Left lung (tissue), 10 donors: ENCODE results near the gene KDM4D. TPM values are rescaled to one million over a fixed set of nuclear protein-coding genes. Genes with fewer than 3 reads are reported as not detected.

Source experiments
- ATAC-seq: fragments of 200-7000 bp; cut with Tn5 transposase; one replicate; pipeline ENCODE4 v1.9.1; 2020; ENCODE audit warnings: moderate library complexity
- DNase-seq, 4 donors: peaks; one replicate each; pipeline ENCODE4 v3.0.0-alpha.2; 2013 to 2020
- H3K27ac ChIP-seq, 2 donors: fragments of 200-600 bp; sonication (generic) in 1 of 2; one replicate each; pipeline versions ENCODE4 v1.5.0 to v1.8.0; 2020 to 2021
- H3K27me3 ChIP-seq, 2 donors: fragments of 200-600 bp; sonication (generic) in 1 of 2; one replicate each; pipeline versions ENCODE4 v1.5.0 to v1.8.0; 2020 to 2021
- H3K36me3 ChIP-seq, 2 donors: fragments of 200-600 bp; sonication (generic) in 1 of 2; one replicate each; pipeline versions ENCODE4 v1.5.0 to v1.8.0; 2020 to 2021
- H3K4me1 ChIP-seq, 2 donors: fragments of 200-600 bp; one replicate each; pipeline ENCODE4 v1.8.0; 2021
- H3K4me3 ChIP-seq, 2 donors: fragments of 200-600 bp; sonication (generic) in 1 of 2; one replicate each; pipeline versions ENCODE4 v1.5.0 to v1.8.0; 2020 to 2021; ENCODE audit warnings: mild to moderate bottlenecking in 1 of 2
- H3K9me3 ChIP-seq, 2 donors: fragments of 200-600 bp; sonication (generic) in 1 of 2; one replicate each; pipeline versions ENCODE4 v1.5.0 to v1.8.0; 2020 to 2021
- intact Hi-C, 2 donors: fragments of 100-400 bp; cut with DNase I; formaldehyde crosslinking; loops; one replicate each; pipeline versions ENCODE4 v1.11.2 to v1.14.2; 2022
- polyA plus RNA-seq, 6 donors: library from polyadenylated mRNA; unstranded; fragments of 120-200 nt; gene quantifications; one replicate each; pipeline ENCODE4 v1.2.1, GENCODE V29; 2013; ENCODE audit not compliant: insufficient read length in 6 of 6
- total RNA-seq, 2 donors: library from RNA; stranded (reverse); fragmentation: NEBNext Ultra II Directional; extraction: Animal tissue kit (Norgen Biotek cat#: 25700); gene quantifications; one replicate each; pipeline ENCODE4 v1.2.1, GENCODE V29; 2021
- TF ChIP-seq, protein P1 (sequence below), 2 donors: fragments of 200-600 bp; sonication (generic) in 1 of 2; IDR thresholded peaks; one replicate each; pipeline versions ENCODE4 v1.5.0 to v1.8.0; 2021; ENCODE audit warnings: antibody characterized with exemption in 2 of 2
- donor health status: DM: no; HTN: yes; CAD: no.
- donor health status: DM: no; HTN: no; CAD: no.

KDM4D gene
- total and polyA plus RNA-seq, 8 donors, result 0.35 to 2.5 (median 1.9) TPM

DNA sequence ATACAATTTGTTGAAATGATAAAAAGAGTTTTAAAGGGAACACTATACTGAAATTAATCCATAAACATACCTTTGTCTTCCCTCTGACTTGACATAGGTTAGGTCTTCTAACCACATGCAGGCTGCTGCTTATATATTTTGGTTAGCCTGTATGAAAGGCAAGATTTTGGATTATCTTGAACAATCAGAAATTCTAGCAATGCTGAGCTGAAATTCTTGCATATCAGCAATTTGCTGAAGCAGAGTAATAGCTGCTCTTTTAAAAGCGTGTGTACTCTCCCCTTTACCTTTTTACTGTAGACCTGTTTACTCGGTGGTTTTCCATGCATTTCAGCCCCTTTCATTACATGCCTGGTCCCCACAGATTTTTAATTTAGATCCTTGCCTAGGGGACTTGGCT, 34.2 kb upstream of the KDM4D start:
- Histone ChIP-seq H3K36me3 (no peaks in the 10 kb centered on the region), H3K27ac (peak overlapping the region in 1 of 2 donors; percentile 18), H3K4me1 (peaks cover 0 to 13% of the 10 kb centered on the region in 2 donors), H3K4me3 (no peak overlapping the region), H3K27me3 (no peaks in the 10 kb centered on the region), H3K9me3 (no peaks in the 10 kb centered on the region)
- intact Hi-C loops, result no loop called here
- ATAC-seq, result no peak
- TF ChIP-seq, protein P1, sequence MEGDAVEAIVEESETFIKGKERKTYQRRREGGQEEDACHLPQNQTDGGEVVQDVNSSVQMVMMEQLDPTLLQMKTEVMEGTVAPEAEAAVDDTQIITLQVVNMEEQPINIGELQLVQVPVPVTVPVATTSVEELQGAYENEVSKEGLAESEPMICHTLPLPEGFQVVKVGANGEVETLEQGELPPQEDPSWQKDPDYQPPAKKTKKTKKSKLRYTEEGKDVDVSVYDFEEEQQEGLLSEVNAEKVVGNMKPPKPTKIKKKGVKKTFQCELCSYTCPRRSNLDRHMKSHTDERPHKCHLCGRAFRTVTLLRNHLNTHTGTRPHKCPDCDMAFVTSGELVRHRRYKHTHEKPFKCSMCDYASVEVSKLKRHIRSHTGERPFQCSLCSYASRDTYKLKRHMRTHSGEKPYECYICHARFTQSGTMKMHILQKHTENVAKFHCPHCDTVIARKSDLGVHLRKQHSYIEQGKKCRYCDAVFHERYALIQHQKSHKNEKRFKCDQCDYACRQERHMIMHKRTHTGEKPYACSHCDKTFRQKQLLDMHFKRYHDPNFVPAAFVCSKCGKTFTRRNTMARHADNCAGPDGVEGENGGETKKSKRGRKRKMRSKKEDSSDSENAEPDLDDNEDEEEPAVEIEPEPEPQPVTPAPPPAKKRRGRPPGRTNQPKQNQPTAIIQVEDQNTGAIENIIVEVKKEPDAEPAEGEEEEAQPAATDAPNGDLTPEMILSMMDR (IDR thresholded peaks at IDR 0.05), result no peak
- no peak for DNase-seq

DNA sequence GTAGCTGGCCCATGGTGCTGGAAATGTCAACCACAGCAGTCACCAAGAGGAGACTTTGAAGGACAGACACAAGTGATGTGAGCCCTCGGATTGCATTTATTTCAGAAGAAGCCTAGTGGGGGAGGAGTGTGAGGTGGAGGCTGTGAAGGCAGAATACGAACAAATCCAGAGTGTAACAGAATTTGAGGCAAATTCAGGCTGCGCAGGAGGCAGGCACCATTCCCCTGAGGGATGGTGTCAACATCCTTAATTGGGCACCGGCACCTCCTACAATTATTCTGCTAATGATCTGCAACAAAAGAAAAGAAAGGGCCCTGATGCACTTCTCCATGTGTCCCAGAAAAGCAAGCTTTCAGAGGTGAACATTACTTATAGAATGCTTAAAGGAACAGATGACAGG, 32.4 kb upstream of the KDM4D start:
- TF ChIP-seq, protein P1 (IDR thresholded peaks at IDR 0.05), result no peak
- ATAC-seq (no peak), DNase-seq (no peak)
- H3K27me3 ChIP-seq, result no peaks in the 10 kb centered on the region
- intact Hi-C loops, result no loop called here
- no peaks in the 10 kb centered on the region for H3K36me3 ChIP-seq
- H3K27ac ChIP-seq, result no peak overlapping the region
- H3K4me1 ChIP-seq, result peaks cover 0 to 8% of the 10 kb centered on the region in 2 donors
- no peak overlapping the region for H3K4me3 ChIP-seq
- no peaks in the 10 kb centered on the region for H3K9me3 ChIP-seq

DNA sequence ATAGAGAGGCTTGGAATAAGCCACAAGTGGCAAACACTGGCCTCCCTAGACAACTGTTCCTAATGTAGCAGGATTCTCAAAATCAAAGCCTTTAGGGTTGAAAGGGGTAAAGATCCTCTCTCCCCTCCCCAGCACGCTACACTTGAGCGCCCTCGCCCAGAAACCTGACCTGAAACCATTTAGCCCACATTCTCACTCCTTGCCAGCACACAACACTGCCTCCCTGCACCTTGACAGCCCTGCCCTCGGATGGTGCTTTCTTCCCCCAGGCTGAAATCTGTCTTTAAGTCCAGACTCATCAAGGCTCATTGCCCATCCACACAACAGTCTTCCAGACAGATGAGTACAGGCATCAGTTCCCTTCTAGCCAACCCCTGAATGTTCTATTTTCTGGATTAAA, 26.7 kb upstream of the KDM4D start:
- Histone ChIP-seq H3K27me3 (no peaks in the 10 kb centered on the region), H3K4me1 (no peaks in the 10 kb centered on the region), H3K27ac (no peak overlapping the region), H3K4me3 (no peak overlapping the region), H3K9me3 (no peaks in the 10 kb centered on the region), H3K36me3 (no peaks in the 10 kb centered on the region)
- DNase-seq (no peak), ATAC-seq (no peak)
- TF ChIP-seq, protein P1 (IDR thresholded peaks at IDR 0.05), result no peak
- intact Hi-C loops, result no loop called here

DNA sequence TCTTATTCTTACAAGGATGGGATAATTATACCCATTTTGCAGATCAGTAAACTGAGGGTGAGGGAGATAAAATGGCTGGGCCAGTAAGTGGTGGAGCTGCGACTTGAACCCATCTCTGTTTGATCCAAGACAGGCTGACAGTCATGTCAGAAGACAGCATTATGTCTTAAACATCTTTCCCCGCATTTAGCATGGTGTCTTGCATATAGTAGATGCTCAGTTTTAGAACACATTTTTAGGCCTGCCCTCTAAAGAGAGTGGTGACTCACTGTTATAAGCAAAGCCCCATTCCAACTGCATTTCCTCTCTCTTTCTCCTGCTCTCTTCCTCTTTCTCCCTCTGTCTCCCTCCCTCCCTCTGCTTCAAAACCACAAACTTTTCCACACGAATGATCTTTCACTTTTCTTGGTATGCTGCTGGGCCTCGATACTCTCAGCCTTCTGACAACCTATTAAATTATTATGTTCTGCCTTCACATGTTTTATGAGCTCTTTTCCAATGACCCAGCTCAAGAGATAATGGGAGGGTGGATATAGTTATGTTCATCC, 25.4 kb upstream of the KDM4D start:
- Histone ChIP-seq H3K27me3 (no peaks in the 10 kb centered on the region), H3K4me1 (no peaks in the 10 kb centered on the region), H3K36me3 (no peaks in the 10 kb centered on the region), H3K9me3 (no peaks in the 10 kb centered on the region), H3K4me3 (no peak overlapping the region), H3K27ac (no peak overlapping the region)
- DNase-seq (no peak), ATAC-seq (peak; percentile 36)
- intact Hi-C loops, result no loop called here
- TF ChIP-seq, protein P1 (IDR thresholded peaks at IDR 0.05), result no peak

DNA sequence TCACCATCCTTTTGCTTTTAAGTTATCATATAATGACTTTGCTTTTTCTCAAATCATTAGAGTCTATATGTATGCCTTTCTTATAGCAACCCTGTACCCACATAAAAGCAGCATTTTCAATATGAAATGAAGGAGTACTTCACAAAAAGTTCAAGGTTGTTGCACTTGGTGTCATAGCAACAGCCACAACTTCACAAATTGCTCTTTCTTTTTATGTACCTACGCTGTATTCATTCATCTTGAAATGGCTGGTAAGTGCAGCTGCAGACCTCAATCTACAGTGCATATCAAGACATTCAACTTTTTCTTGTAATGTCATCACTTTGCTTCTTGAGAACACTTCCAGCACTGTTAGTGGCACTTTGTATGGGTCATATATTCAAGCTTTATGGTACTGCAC, 18.8 kb upstream of the KDM4D start:
- TF ChIP-seq, protein P1 (IDR thresholded peaks at IDR 0.05), result no peak
- DNase-seq (no peak), ATAC-seq (no peak)
- Histone ChIP-seq H3K27me3 (no peaks in the 10 kb centered on the region), H3K9me3 (no peaks in the 10 kb centered on the region), H3K36me3 (peaks cover 0 to under 1% of the 10 kb centered on the region in 2 donors), H3K4me1 (no peaks in the 10 kb centered on the region), H3K27ac (no peak overlapping the region), H3K4me3 (no peak overlapping the region)
- intact Hi-C loops, result no loop called here
